ENCODE measurements around the gene FAXDC2.

The FAXDC2 gene

GRCh38 chr5:154881986-154882385 is 31.6 kb upstream of the FAXDC2 start:
- Histone ChIP-seq H3K4me3 (ENCODE audit: low read depth, low read length) (no peak overlapping the region), H3K36me3 (ENCODE audit: control insufficient read depth, insufficient read depth, low read length) (peaks cover 44% of the 10 kb centered on the region), H3K9me3 (ENCODE audit: control insufficient read depth, insufficient read depth, low read depth, low read length) (peaks cover 54% of the 10 kb centered on the region), H3K27ac (ENCODE audit: low read depth, low read length) (no peak overlapping the region), H3K9ac (ENCODE audit: low read length) (no peak overlapping the region), H3K4me1 (ENCODE audit: control insufficient read depth, insufficient read depth, low read length) (peaks cover 3% of the 10 kb centered on the region; the same call in 1 of the 2 replicates), H3K27me3 (ENCODE audit: control insufficient read depth, insufficient read depth, low read length) (no peaks in the 10 kb centered on the region)

GRCh38 chr5:154878642-154879335 is 28.4 kb upstream of the FAXDC2 start:
- H3K4me3 ChIP-seq (ENCODE audit: low read depth, low read length), result no peak overlapping the region
- H3K9me3 ChIP-seq (ENCODE audit: control insufficient read depth, insufficient read depth, low read depth, low read length), result peaks cover 29% of the 10 kb centered on the region
- no peaks in the 10 kb centered on the region for H3K4me1 ChIP-seq (ENCODE audit: control insufficient read depth, insufficient read depth, low read length)
- no peaks in the 10 kb centered on the region for H3K27me3 ChIP-seq (ENCODE audit: control insufficient read depth, insufficient read depth, low read length)
- H3K9ac ChIP-seq (ENCODE audit: low read length), result no peak overlapping the region
- H3K36me3 ChIP-seq (ENCODE audit: control insufficient read depth, insufficient read depth, low read length), result peaks cover 50% of the 10 kb centered on the region
- H3K27ac ChIP-seq (ENCODE audit: low read depth, low read length), result no peak overlapping the region

GRCh38 chr5:154873791-154874331 is 23.5 kb upstream of the FAXDC2 start:
- no peaks in the 10 kb centered on the region for H3K27me3 ChIP-seq (ENCODE audit: control insufficient read depth, insufficient read depth, low read length)
- H3K9ac ChIP-seq (ENCODE audit: low read length), result no peak overlapping the region
- H3K9me3 ChIP-seq (ENCODE audit: control insufficient read depth, insufficient read depth, low read depth, low read length), result peaks cover 16% of the 10 kb centered on the region
- H3K36me3 ChIP-seq (ENCODE audit: control insufficient read depth, insufficient read depth, low read length), result peaks cover 78% of the 10 kb centered on the region
- H3K27ac ChIP-seq (ENCODE audit: low read depth, low read length), result no peak overlapping the region
- no peaks in the 10 kb centered on the region for H3K4me1 ChIP-seq (ENCODE audit: control insufficient read depth, insufficient read depth, low read length)
- H3K4me3 ChIP-seq (ENCODE audit: low read depth, low read length), result no peak overlapping the region

GRCh38 chr5:154871734-154872133 is 21.3 kb upstream of the FAXDC2 start:
- no peak overlapping the region for H3K9ac ChIP-seq (ENCODE audit: low read length)
- H3K4me1 ChIP-seq (ENCODE audit: control insufficient read depth, insufficient read depth, low read length), result no peaks in the 10 kb centered on the region
- no peaks in the 10 kb centered on the region for H3K27me3 ChIP-seq (ENCODE audit: control insufficient read depth, insufficient read depth, low read length)
- peaks cover 78% of the 10 kb centered on the region for H3K36me3 ChIP-seq (ENCODE audit: control insufficient read depth, insufficient read depth, low read length)
- H3K9me3 ChIP-seq (ENCODE audit: control insufficient read depth, insufficient read depth, low read depth, low read length), result no peaks in the 10 kb centered on the region
- no peak overlapping the region for H3K27ac ChIP-seq (ENCODE audit: low read depth, low read length)
- no peak overlapping the region for H3K4me3 ChIP-seq (ENCODE audit: low read depth, low read length)

GRCh38 chr5:154868702-154869101 is 18.3 kb upstream of the FAXDC2 start:
- no peaks in the 10 kb centered on the region for H3K27me3 ChIP-seq (ENCODE audit: control insufficient read depth, insufficient read depth, low read length)
- H3K9ac ChIP-seq (ENCODE audit: low read length), result no peak overlapping the region
- peaks cover 75% of the 10 kb centered on the region for H3K36me3 ChIP-seq (ENCODE audit: control insufficient read depth, insufficient read depth, low read length)
- no peaks in the 10 kb centered on the region for H3K9me3 ChIP-seq (ENCODE audit: control insufficient read depth, insufficient read depth, low read depth, low read length)
- H3K27ac ChIP-seq (ENCODE audit: low read depth, low read length), result no peak overlapping the region
- no peaks in the 10 kb centered on the region for H3K4me1 ChIP-seq (ENCODE audit: control insufficient read depth, insufficient read depth, low read length)
- no peak overlapping the region for H3K4me3 ChIP-seq (ENCODE audit: low read depth, low read length)

GRCh38 chr5:154866841-154867240 is 16.4 kb upstream of the FAXDC2 start:
- Histone ChIP-seq H3K27ac (ENCODE audit: low read depth, low read length) (no peak overlapping the region), H3K9ac (ENCODE audit: low read length) (no peak overlapping the region), H3K4me1 (ENCODE audit: control insufficient read depth, insufficient read depth, low read length) (no peaks in the 10 kb centered on the region), H3K36me3 (ENCODE audit: control insufficient read depth, insufficient read depth, low read length) (peaks cover 73% of the 10 kb centered on the region), H3K4me3 (ENCODE audit: low read depth, low read length) (no peak overlapping the region), H3K9me3 (ENCODE audit: control insufficient read depth, insufficient read depth, low read depth, low read length) (no peaks in the 10 kb centered on the region), H3K27me3 (ENCODE audit: control insufficient read depth, insufficient read depth, low read length) (no peaks in the 10 kb centered on the region)

- Histone ChIP-seq H3K27ac (ENCODE audit: low read depth, low read length) (no peak overlapping the region), H3K9me3 (ENCODE audit: control insufficient read depth, insufficient read depth, low read depth, low read length) (no peaks in the 10 kb centered on the region), H3K36me3 (ENCODE audit: control insufficient read depth, insufficient read depth, low read length) (peaks cover 63% of the 10 kb centered on the region), H3K4me3 (ENCODE audit: low read depth, low read length) (no peak overlapping the region), H3K4me1 (ENCODE audit: control insufficient read depth, insufficient read depth, low read length) (0 out of 2 replicates have a peak, but pooled peaks cover 3% of the 10 kb centered on the region), H3K27me3 (ENCODE audit: control insufficient read depth, insufficient read depth, low read length) (no peaks in the 10 kb centered on the region), H3K9ac (ENCODE audit: low read length) (no peak overlapping the region)
Measured at GRCh38 chr5:154865466-154866184, 15.2 kb upstream of the FAXDC2 start.

- Histone ChIP-seq H3K9me3 (ENCODE audit: control insufficient read depth, insufficient read depth, low read depth, low read length) (no peaks in the 10 kb centered on the region), H3K4me3 (ENCODE audit: low read depth, low read length) (no peak overlapping the region), H3K9ac (ENCODE audit: low read length) (no peak overlapping the region), H3K4me1 (ENCODE audit: control insufficient read depth, insufficient read depth, low read length) (peaks cover 11% of the 10 kb centered on the region; the same call in 1 of the 2 replicates), H3K27me3 (ENCODE audit: control insufficient read depth, insufficient read depth, low read length) (no peaks in the 10 kb centered on the region), H3K27ac (ENCODE audit: low read depth, low read length) (no peak overlapping the region), H3K36me3 (ENCODE audit: control insufficient read depth, insufficient read depth, low read length) (peaks cover 50% of the 10 kb centered on the region)
Measured at GRCh38 chr5:154863291-154864080, 13.1 kb upstream of the FAXDC2 start.

- H3K4me3 ChIP-seq (ENCODE audit: low read depth, low read length), result no peak overlapping the region
- no peaks in the 10 kb centered on the region for H3K27me3 ChIP-seq (ENCODE audit: control insufficient read depth, insufficient read depth, low read length)
- peaks cover 11% of the 10 kb centered on the region; the same call in 1 of the 2 replicates for H3K4me1 ChIP-seq (ENCODE audit: control insufficient read depth, insufficient read depth, low read length)
- H3K9me3 ChIP-seq (ENCODE audit: control insufficient read depth, insufficient read depth, low read depth, low read length), result no peaks in the 10 kb centered on the region
- no peak overlapping the region for H3K27ac ChIP-seq (ENCODE audit: low read depth, low read length)
- peaks cover 47% of the 10 kb centered on the region for H3K36me3 ChIP-seq (ENCODE audit: control insufficient read depth, insufficient read depth, low read length)
- no peak overlapping the region for H3K9ac ChIP-seq (ENCODE audit: low read length)
Measured at GRCh38 chr5:154862766-154863165, 12.4 kb upstream of the FAXDC2 start.

GRCh38 chr5:154861946-154862345 is 11.5 kb upstream of the FAXDC2 start:
- H3K27ac ChIP-seq (ENCODE audit: low read depth, low read length), result no peak overlapping the region
- peaks cover 41% of the 10 kb centered on the region for H3K36me3 ChIP-seq (ENCODE audit: control insufficient read depth, insufficient read depth, low read length)
- peaks cover 11% of the 10 kb centered on the region; the same call in 1 of the 2 replicates for H3K4me1 ChIP-seq (ENCODE audit: control insufficient read depth, insufficient read depth, low read length)
- no peaks in the 10 kb centered on the region for H3K9me3 ChIP-seq (ENCODE audit: control insufficient read depth, insufficient read depth, low read depth, low read length)
- H3K9ac ChIP-seq (ENCODE audit: low read length), result no peak overlapping the region
- H3K27me3 ChIP-seq (ENCODE audit: control insufficient read depth, insufficient read depth, low read length), result no peaks in the 10 kb centered on the region
- no peak overlapping the region for H3K4me3 ChIP-seq (ENCODE audit: low read depth, low read length)

All from HUES6 (cell line).